ENCODE measurements around the gene GPR32.
A peak's percentile ranks its signal among the peaks of the same experiment; 100 is the strongest.

GPR32 gene

DNA sequence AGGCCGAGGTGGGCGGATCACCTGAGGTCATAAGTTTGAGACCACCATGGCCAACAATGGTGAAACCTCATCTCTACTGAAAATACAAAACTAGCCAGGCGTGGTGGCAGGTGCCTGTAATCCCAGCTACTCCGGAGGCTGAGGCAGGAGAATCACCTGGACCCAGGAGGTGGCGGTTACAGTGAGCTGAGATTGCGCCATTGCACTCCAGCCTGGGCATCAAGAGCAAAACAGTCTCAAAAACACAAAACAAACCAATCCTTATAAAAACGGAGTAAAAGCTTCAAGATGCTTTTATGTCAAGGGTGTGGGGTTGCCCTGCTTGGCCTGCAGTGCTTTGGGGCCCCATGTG, 27.1 kb downstream of the GPR32 start:
- in situ Hi-C loops (cut with MboI; ENCODE audit: low sequenced_read_pairs, unreplicated experiment), result loop anchor here (10.0 to 25.0 kb wide), 3 partner anchors 117 to 435 kb away; partner anchors contain the start of genes KLK4 and NAPSA
- TF ChIP-seq, protein P1, sequence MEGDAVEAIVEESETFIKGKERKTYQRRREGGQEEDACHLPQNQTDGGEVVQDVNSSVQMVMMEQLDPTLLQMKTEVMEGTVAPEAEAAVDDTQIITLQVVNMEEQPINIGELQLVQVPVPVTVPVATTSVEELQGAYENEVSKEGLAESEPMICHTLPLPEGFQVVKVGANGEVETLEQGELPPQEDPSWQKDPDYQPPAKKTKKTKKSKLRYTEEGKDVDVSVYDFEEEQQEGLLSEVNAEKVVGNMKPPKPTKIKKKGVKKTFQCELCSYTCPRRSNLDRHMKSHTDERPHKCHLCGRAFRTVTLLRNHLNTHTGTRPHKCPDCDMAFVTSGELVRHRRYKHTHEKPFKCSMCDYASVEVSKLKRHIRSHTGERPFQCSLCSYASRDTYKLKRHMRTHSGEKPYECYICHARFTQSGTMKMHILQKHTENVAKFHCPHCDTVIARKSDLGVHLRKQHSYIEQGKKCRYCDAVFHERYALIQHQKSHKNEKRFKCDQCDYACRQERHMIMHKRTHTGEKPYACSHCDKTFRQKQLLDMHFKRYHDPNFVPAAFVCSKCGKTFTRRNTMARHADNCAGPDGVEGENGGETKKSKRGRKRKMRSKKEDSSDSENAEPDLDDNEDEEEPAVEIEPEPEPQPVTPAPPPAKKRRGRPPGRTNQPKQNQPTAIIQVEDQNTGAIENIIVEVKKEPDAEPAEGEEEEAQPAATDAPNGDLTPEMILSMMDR (IDR thresholded peaks at IDR 0.05; ENCODE audit: borderline replicate concordance, control extremely low read depth, extremely low read depth, insufficient read depth, missing control alignments), result no peak
- no peak for DNase-seq (ENCODE audit: low spot score)

- in situ Hi-C loops (cut with MboI; ENCODE audit: low sequenced_read_pairs, unreplicated experiment), result loop anchor here (10.0 to 25.0 kb wide), 3 partner anchors 117 to 436 kb away; partner anchors contain the start of genes KLK4 and NAPSA
- DNase-seq (ENCODE audit: low spot score), result no peak
- TF ChIP-seq, protein P1 (IDR thresholded peaks at IDR 0.05; ENCODE audit: borderline replicate concordance, control extremely low read depth, extremely low read depth, insufficient read depth, missing control alignments), result no peak
These were observed 27.8 kb downstream of the GPR32 start for GRCh38 chr19:50797781-50798658.

GRCh38 chr19:50798659-50799546, 28.6 kb downstream of the GPR32 start:
- TF ChIP-seq, protein P1 (IDR thresholded peaks at IDR 0.05; ENCODE audit: borderline replicate concordance, control extremely low read depth, extremely low read depth, insufficient read depth, missing control alignments), result no peak
- DNase-seq (ENCODE audit: low spot score), result no peak
- in situ Hi-C loops (cut with MboI; ENCODE audit: low sequenced_read_pairs, unreplicated experiment), result loop anchor here (10.0 to 25.0 kb wide), 3 partner anchors 116 to 437 kb away; partner anchors contain the start of genes KLK4 and NAPSA

- in situ Hi-C loops (cut with MboI; ENCODE audit: low sequenced_read_pairs, unreplicated experiment), result loop anchor here (10.0 to 25.0 kb wide), 3 partner anchors 115 to 437 kb away; partner anchors contain the start of genes KLK4 and NAPSA
- TF ChIP-seq, protein P1 (IDR thresholded peaks at IDR 0.05; ENCODE audit: borderline replicate concordance, control extremely low read depth, extremely low read depth, insufficient read depth, missing control alignments), result no peak
- DNase-seq (ENCODE audit: low spot score), result no peak
These were observed 29.2 kb downstream of the GPR32 start for GRCh38 chr19:50799547-50799851.

GRCh38 chr19:50801107-50801506, 30.8 kb downstream of the GPR32 start:
- in situ Hi-C loops (cut with MboI; ENCODE audit: low sequenced_read_pairs, unreplicated experiment), result no loop called here
- TF ChIP-seq, protein P1 (IDR thresholded peaks at IDR 0.05; ENCODE audit: borderline replicate concordance, control extremely low read depth, extremely low read depth, insufficient read depth, missing control alignments), result no peak
- no peak for DNase-seq (ENCODE audit: low spot score)

DNA sequence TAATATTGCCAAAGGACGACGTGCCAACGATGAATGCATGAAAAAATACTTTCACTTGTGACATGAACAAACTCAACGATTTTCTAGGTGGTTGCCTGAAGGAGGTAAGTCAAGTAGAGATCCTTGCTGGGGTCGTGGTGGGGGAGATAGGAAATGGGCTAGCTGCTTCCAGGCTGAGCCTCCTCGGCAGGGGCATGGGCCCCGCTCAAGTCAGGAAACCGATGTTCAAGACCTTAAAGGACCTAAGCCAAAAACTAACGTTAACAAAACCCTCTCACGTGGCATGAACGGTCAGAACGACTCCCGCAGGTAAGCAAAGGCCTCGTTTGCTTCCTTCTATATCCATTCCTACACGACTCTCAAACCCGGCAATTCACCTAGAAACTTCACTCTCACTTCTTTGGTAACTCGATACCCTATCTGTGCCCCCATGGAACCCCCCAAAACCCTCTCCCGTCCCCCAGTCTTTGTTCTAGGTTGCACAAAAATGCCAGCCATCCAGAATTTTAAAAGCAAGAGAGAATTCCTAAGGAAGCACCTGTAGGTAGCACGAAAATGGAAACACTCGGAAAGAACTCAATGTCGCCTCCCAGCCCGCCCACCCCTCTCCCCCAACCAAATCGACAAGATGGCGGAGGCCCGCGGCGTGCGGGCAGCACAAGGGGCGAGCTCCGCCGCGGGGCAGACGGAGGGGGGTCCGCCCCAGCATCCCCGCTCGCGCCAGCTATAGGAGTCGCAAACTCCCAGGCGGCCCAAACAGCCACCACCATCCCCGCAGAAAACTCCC, 33.6 kb downstream of the GPR32 start:
- in situ Hi-C loops (cut with MboI; ENCODE audit: low sequenced_read_pairs, unreplicated experiment), result no loop called here
- TF ChIP-seq, protein P1 (IDR thresholded peaks at IDR 0.05; ENCODE audit: borderline replicate concordance, control extremely low read depth, extremely low read depth, insufficient read depth, missing control alignments), result no peak
- DNase-seq (ENCODE audit: low spot score), result peak; percentile 63
